ENCODE data around the gene RPL12. TPM values are rescaled to one million over a fixed set of nuclear protein-coding genes. Genes with fewer than 3 reads are reported as not detected.

RPL12 gene
- total RNA-seq, 1 experiment from 2014 or later = 1,607 TPM

DNA sequence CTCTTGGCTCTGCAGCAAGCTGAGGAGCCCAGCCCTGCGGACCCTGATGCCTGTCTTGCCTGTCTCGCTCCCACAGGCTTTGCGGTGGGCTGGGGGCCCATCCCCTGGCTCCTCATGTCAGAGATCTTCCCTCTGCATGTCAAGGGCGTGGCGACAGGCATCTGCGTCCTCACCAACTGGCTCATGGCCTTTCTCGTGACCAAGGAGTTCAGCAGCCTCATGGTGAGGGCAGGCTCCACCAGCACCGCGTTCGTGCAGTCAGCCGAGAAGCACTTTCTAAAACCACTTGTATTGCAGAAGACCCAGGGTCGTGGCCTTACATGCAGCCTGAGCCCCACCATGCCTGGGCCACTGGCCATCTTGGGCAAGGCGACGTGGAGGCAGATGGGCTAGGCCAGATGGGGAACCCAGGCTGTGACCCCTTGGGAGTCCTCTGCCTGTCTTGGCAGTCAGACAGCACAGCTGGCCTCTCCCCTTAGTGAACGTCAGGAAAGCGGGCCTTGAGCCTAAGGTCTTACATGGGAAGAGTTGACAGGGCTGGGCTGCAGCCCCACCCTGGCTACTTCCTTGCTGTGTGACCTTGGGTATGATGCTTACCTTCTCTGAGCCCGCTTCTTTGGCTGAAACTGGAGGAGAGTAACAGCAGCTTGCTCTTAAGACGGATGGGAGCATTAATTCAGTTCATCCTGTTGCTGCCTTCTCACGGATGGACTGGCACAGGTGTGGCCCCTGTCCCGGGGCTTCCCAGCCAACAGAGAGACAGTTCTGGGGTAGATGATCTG, 45.7 kb downstream of the RPL12 start:
- no peak for DNase-seq (ENCODE audit: low read depth)

DNA sequence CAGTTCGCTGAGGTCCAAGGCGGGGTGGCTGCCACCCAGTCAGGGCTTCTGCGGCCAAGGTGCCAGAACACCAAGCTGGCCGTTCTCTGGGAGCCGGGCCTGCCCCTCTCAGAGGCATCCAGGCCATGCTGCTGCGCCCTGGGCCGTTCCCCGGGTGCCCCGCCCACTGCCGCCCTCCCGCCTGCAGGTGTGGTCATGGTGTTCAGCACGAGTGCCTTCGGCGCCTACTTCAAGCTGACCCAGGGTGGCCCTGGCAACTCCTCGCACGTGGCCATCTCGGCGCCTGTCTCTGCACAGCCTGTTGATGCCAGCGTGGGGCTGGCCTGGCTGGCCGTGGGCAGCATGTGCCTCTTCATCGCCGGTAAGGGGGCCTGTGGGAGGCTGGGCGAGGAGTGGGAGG, 46.6 kb downstream of the RPL12 start:
- no peak for DNase-seq (ENCODE audit: low read depth)

DNA sequence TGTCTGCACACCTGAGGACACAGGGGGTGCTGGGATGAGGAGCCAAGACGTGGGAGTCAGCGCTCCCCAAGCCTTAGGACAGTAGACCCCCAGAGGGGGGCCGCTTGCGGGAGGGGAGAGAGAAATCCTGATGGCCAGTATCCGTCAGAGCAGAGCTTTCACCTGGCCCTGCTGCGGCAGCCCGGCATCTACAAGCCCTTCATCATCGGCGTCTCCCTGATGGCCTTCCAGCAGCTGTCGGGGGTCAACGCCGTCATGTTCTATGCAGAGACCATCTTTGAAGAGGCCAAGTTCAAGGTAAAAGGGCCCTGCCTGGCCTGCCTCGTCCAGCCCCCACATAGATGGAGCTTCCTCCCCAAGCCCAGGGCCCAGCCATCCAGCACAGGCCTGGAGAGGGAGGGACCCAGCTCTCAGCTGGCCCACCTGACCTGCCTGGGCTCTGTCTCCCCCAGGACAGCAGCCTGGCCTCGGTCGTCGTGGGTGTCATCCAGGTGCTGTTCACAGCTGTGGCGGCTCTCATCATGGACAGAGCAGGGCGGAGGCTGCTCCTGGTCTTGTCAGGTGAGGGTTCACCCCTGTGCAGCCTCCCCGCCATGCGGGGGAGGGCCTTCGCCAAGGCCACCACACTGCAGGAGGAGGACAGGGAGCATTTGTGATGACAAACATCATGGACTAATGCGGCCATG, 47.6 kb downstream of the RPL12 start:
- no peak for DNase-seq (ENCODE audit: low read depth)

DNA sequence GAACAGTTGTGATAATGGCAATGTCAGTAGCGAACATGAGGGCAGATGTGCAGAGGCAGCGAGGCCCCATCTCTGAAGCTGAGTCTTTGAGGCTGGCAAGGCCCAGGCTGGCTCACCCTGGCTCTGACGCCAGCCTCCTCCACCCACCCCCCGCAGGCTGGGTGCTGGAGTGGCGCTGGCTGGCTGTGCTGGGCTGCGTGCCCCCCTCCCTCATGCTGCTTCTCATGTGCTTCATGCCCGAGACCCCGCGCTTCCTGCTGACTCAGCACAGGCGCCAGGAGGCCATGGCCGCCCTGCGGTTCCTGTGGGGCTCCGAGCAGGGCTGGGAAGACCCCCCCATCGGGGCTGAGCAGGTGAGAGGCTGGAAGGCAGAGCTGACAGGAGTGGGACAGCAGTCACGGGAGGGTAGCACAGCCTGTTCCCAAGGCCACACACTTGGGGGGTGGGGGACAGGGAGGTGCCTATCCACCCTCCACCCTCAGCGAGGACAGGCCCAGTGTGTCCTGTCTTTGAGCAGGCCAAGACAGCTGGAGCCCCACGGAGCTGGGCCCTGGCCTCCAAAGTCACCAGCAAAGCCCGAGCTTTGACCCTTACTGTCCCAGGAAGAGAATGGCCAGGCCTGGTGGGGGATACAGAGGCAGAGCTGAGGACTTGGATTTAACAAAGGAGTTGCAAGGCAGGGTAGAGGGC, 48.7 kb downstream of the RPL12 start:
- no peak for DNase-seq (ENCODE audit: low read depth)

DNA sequence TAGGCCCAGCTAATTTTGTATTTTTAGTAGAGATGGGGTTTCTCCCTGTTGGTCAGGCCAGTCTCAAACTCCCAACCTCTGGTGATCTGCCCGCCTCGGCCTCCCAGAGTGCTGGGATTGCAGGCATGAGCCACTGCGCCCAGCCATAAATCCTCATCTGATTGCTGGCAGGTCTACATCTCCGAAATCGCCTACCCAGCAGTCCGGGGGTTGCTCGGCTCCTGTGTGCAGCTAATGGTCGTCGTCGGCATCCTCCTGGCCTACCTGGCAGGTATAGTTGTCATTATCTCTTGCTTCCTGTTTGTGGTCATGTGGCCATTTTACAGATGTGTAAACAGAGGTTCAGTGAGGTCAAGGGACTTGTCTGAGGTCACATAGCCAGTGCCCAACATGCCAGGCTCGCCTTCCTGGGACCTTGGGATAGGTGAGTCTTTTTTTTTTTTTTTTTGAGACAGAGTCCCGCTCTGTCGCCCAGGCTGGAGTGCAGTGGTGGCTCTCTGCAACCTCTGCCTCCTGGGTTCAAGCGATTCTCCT, 51.4 kb downstream of the RPL12 start:
- DNase-seq (ENCODE audit: low read depth) = no peak

DNA sequence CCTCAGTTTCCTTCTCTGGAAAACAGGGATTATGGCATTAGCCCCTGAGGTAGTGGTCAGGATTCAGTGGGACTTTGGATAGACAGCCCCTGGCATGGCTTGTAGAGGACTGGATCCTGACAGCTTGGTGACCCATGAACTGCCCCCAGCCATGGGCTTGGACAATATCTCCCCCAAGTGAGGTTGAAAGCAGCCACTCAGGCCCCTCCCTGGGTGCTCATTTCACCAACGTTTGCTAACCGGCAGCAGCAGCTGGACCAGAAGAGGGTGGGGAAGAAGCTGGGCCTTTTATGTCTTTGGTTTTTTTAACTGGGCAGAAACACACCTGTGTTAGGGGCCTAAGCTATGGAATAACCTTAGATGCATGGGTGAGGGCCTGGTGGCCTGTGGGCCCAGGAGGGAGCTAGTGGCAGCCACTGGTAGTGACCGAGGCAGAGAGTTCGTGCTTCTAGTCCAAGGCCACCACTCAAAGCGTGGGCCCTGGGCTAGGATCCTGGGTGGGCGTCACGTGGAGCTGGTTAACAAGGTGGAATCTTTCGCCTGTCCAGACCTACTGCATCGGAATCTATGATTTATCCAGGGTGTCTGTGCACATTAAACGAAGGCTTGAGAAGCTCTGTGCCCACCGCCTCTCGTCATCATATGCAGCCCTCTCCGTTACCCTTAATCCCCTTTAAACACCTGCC, 52.3 kb downstream of the RPL12 start:
- DNase-seq (ENCODE audit: low read depth) = no peak

DNA sequence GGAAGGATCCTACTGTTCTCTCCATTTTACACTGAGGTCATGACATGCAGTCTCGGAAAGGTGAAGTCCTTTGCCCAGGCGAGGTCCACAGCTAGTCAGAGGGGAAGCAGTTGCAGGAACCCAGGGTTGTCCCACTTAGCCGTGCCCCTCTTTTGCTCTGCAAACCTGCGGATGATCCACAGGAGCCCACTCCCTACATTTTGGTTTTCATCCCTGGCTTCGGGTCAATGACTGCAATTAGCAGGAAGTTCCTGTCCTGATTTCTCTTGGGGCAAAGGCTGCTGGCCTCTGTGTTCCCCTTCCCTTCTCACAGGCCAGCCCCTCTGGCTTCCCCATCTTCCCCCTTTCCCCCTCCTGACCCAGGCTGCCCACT, 52.9 kb downstream of the RPL12 start:
- no peak for DNase-seq (ENCODE audit: low read depth)

Other genes with a start within 250 kb of the RPL12 start
- gene GARNL3, start 186.6 kb downstream of the RPL12 start, total RNA-seq (2014; rRNA removed; shearing (Covaris generic)) = 2.5 and 3.2 TPM in 2 replicates
- gene SLC2A8, start 54.2 kb downstream of the RPL12 start, total RNA-seq (2014; rRNA removed; shearing (Covaris generic)) = 23.8 and 25.9 TPM in 2 replicates
- gene ZNF79, start 27.0 kb downstream of the RPL12 start, total RNA-seq (2014; rRNA removed; shearing (Covaris generic)) = 4.4 and 4.6 TPM in 2 replicates
- gene LRSAM1, start 104 bp upstream of the RPL12 start, total RNA-seq (2014; rRNA removed; shearing (Covaris generic)) = 6.1 and 7.1 TPM in 2 replicates
- 10.3 and 12.4 TPM in 2 replicates for gene STXBP1, start 160.9 kb upstream of the RPL12 start, total RNA-seq (2014; rRNA removed; shearing (Covaris generic))

Measured in RPMI7951 (cell line).